GM12892 (cell line): Measurements from ENCODE around the gene PRKN.

Experiments
- POLR2A ChIP-seq: IDR thresholded peaks from 2 replicates; pipeline ENCODE4 v1.6.1; 2011; ENCODE audit warnings: low read depth, low read length, control low read depth
- POLR2AphosphoS5 ChIP-seq: IDR thresholded peaks from 2 replicates; pipeline ENCODE4 v1.6.1; 2011; ENCODE audit warnings: low read depth, low read length, control low read depth

DNA sequence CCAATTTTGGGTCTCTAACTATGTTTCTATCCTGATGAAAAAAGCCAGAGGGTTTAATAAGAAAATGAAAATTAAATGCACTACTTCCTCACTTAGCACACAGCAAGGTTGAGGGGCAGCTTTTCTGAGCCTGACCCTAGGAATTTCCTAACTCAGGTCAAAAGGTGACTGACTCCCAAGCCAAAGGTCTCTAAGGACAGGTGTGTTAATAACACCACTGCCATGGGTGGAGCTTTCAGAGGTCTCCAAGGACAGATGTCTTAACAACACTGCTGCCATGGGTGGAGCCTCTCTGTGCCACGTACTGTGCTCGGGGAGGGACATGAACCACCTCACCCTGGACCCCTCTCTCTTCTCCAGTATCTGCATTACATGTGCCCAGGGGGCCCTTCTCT is 339.2 kb downstream of the PRKN start:
- TF ChIP-seq POLR2A (no peak), POLR2AphosphoS5 (no peak)
